ENCODE results near the gene PCSK5.
"Not testable (repeated sequence)": the region's sequence is repeated elsewhere in the genome, so short reads cannot be mapped to it uniquely, and the experiment has no call there.

PCSK5 gene

DNA sequence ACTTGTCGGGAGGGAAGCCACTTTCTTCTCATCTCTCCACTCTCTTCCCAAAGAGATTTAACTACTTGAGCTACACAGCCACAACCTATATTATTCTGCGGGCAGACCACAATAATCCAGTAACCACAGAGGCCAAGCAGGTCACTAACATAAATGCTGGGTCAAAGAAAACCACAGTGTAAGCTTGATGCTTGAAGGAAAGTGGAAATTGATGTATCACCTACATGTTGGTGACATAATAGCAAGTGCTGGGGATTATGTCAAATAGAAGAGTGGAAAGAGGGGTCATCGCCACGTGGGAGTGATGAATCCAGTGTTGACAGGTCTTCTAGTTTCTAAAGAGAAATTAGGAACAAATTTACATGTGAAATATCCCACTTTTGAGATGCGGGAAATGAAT, 462.8 kb downstream of the PCSK5 start:
- Histone ChIP-seq H3K9me3 (ENCODE audit: insufficient read depth, low read depth, low read length) (no peaks in the 10 kb centered on the region), H3K9ac (ENCODE audit: low read depth, low read length) (no peak overlapping the region), H3K27ac (ENCODE audit: low read length) (no peak overlapping the region), H3K4me3 (ENCODE audit: low read length) (no peak overlapping the region), H3K36me3 (ENCODE audit: insufficient read depth, low read depth, low read length) (no peaks in the 10 kb centered on the region), H3K4me1 (ENCODE audit: insufficient read depth, low read length) (no peaks in the 10 kb centered on the region), H3K27me3 (ENCODE audit: insufficient read depth, low read length) (no peaks in the 10 kb centered on the region)

DNA sequence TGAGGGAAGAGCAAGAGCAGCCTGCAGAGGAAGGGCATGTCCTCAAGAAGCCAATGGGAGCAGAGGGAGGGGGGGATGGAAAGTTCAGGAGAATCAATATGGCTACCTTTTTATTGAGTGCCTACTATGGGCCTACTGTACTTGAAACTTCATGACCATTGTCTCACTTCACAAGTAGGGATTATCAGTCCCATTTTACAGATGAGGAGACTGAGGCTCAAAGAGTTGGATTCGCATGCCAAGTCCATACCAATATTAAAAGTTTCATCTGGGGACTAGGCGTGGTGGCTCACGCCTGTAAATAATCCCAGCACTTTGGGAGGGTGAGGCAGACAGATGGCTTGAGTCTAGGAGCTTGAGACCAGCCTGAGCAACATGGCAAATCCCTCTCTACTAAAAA, 463.7 kb downstream of the PCSK5 start:
- Histone ChIP-seq H3K9ac (ENCODE audit: low read depth, low read length) (no peak overlapping the region), H3K27ac (ENCODE audit: low read length) (no peak overlapping the region), H3K9me3 (ENCODE audit: insufficient read depth, low read depth, low read length) (no peaks in the 10 kb centered on the region), H3K27me3 (ENCODE audit: insufficient read depth, low read length) (no peaks in the 10 kb centered on the region), H3K36me3 (ENCODE audit: insufficient read depth, low read depth, low read length) (no peaks in the 10 kb centered on the region), H3K4me3 (ENCODE audit: low read length) (no peak overlapping the region), H3K4me1 (ENCODE audit: insufficient read depth, low read length) (no peaks in the 10 kb centered on the region)

GRCh38 chr9:76355886-76356285, 465.4 kb downstream of the PCSK5 start:
- no peaks in the 10 kb centered on the region for H3K9me3 ChIP-seq (ENCODE audit: insufficient read depth, low read depth, low read length)
- no peak overlapping the region for H3K4me3 ChIP-seq (ENCODE audit: low read length)
- no peak overlapping the region for H3K9ac ChIP-seq (ENCODE audit: low read depth, low read length)
- H3K36me3 ChIP-seq (ENCODE audit: insufficient read depth, low read depth, low read length) = no peaks in the 10 kb centered on the region
- H3K4me1 ChIP-seq (ENCODE audit: insufficient read depth, low read length) = no peaks in the 10 kb centered on the region
- no peaks in the 10 kb centered on the region for H3K27me3 ChIP-seq (ENCODE audit: insufficient read depth, low read length)
- no peak overlapping the region for H3K27ac ChIP-seq (ENCODE audit: low read length)

DNA sequence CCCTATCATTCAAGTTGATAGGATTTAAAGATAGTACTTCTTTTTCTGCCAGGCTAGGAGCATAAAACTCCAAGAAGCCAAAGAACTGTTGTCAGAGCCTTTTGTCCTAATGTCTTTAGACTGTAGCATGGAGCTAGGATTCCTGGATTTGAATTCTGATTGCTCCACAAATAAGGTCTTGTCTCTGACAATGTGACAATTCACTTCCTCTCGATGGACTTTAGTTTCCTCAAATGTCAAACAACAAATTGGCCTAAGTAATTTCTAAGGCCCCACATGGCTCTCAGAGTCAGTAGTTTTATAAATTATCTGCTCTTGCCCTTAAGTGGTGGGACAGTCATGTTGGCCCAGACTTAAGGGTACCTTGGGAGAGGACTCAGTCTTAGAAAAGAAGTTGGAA, 467.1 kb downstream of the PCSK5 start:
- H3K9ac ChIP-seq (ENCODE audit: low read depth, low read length) = no peak overlapping the region
- no peaks in the 10 kb centered on the region for H3K36me3 ChIP-seq (ENCODE audit: insufficient read depth, low read depth, low read length)
- H3K4me3 ChIP-seq (ENCODE audit: low read length) = no peak overlapping the region
- H3K27me3 ChIP-seq (ENCODE audit: insufficient read depth, low read length) = no peaks in the 10 kb centered on the region
- H3K4me1 ChIP-seq (ENCODE audit: insufficient read depth, low read length) = no peaks in the 10 kb centered on the region; the same call in 1 of the 2 replicates
- no peaks in the 10 kb centered on the region for H3K9me3 ChIP-seq (ENCODE audit: insufficient read depth, low read depth, low read length)
- H3K27ac ChIP-seq (ENCODE audit: low read length) = no peak overlapping the region

GRCh38 chr9:76358628-76359280, 468.3 kb downstream of the PCSK5 start:
- Histone ChIP-seq H3K27me3 (ENCODE audit: insufficient read depth, low read length) (no peaks in the 10 kb centered on the region), H3K4me1 (ENCODE audit: insufficient read depth, low read length) (no peaks in the 10 kb centered on the region; the same call in 1 of the 2 replicates), H3K9ac (ENCODE audit: low read depth, low read length) (no peak overlapping the region), H3K36me3 (ENCODE audit: insufficient read depth, low read depth, low read length) (no peaks in the 10 kb centered on the region), H3K4me3 (ENCODE audit: low read length) (no peak overlapping the region), H3K27ac (ENCODE audit: low read length) (no peak overlapping the region), H3K9me3 (ENCODE audit: insufficient read depth, low read depth, low read length) (no peaks in the 10 kb centered on the region)

GRCh38 chr9:76359365-76359764, 468.9 kb downstream of the PCSK5 start:
- Histone ChIP-seq H3K9me3 (ENCODE audit: insufficient read depth, low read depth, low read length) (no peaks in the 10 kb centered on the region), H3K27ac (ENCODE audit: low read length) (no peak overlapping the region), H3K9ac (ENCODE audit: low read depth, low read length) (no peak overlapping the region), H3K4me3 (ENCODE audit: low read length) (no peak overlapping the region), H3K27me3 (ENCODE audit: insufficient read depth, low read length) (no peaks in the 10 kb centered on the region), H3K36me3 (ENCODE audit: insufficient read depth, low read depth, low read length) (no peaks in the 10 kb centered on the region), H3K4me1 (ENCODE audit: insufficient read depth, low read length) (no peaks in the 10 kb centered on the region; the same call in 1 of the 2 replicates)

DNA sequence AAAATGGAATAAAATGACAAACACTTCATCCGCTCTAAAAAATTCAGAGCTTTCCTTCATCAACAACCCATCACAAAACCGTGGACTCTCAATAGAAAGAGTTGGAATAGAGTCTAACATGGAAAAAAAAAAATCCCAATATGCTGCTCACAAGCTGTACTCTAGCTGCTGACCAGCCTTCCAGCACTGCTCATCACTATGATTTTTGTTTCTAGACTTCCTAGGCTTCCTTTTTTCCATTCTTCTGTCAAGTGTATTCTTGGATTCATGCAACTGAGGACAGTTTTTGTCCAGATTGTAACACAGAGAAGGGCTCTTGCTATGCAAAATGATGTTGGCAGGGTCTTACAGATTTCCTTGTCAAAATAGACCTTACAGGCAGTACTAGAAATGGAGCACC, 469.3 kb downstream of the PCSK5 start:
- Histone ChIP-seq H3K4me3 (ENCODE audit: low read length) (no peak overlapping the region), H3K27ac (ENCODE audit: low read length) (no peak overlapping the region), H3K27me3 (ENCODE audit: insufficient read depth, low read length) (no peaks in the 10 kb centered on the region), H3K9me3 (ENCODE audit: insufficient read depth, low read depth, low read length) (no peaks in the 10 kb centered on the region), H3K4me1 (ENCODE audit: insufficient read depth, low read length) (no peaks in the 10 kb centered on the region; the same call in 1 of the 2 replicates), H3K36me3 (ENCODE audit: insufficient read depth, low read depth, low read length) (no peaks in the 10 kb centered on the region), H3K9ac (ENCODE audit: low read depth, low read length) (no peak overlapping the region)

DNA sequence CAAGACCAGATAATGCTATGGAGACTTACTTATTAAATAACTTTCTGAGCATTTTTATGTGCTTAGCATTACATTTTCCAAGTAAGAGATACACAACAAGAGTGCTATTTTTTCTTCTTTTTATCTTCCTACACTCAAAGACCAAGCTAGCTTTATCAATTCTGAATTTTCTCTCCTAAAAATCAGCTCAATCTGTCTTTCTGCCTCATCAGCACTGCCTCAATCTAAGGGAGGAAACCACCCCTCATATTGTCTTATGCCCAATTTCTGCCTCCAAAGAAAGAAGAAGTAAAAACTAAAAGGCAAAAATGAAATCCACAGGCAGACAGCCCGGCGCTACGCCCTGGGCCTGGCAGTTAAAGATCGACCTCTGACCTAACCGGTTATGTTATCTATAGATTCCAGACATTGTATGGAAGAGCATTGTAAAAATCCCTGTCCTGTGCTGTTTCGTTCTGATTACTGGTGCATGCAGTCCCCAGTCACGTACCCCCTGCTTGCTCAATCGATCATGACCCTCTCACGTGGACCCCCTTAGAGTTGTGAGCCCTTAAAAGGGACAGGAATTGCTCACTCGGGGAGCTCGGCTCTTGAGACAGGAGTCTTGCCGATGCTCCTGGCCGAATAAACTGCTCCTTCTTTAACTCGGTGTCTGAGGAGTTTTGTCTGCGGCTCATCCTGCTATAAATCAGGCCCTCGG, 472.0 kb downstream of the PCSK5 start:
- not testable (repeated sequence) for H3K27me3 ChIP-seq (ENCODE audit: insufficient read depth, low read length); H3K4me1 ChIP-seq (ENCODE audit: insufficient read depth, low read length); H3K36me3 ChIP-seq (ENCODE audit: insufficient read depth, low read depth, low read length)

DNA sequence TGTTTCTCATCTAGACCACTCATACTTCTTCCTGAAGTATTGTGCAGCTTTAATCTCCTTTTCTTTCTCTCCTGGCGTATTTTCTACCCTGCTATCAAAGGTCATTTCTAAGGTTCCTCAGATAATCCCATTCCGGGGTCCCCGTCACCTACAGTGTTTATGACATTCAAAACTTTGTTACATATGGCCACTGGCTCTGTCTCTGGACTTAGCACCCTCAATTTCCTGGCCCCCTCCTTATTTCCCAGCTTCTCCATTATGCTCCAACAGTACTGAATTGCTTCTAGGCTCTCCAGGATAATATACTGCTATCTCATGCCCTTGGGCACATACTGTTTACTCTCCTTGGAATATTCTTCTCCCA, 472.5 kb downstream of the PCSK5 start:
- Histone ChIP-seq H3K4me1 (ENCODE audit: insufficient read depth, low read length) (no peaks in the 10 kb centered on the region; the same call in 1 of the 2 replicates), H3K4me3 (ENCODE audit: low read length) (no peak overlapping the region), H3K9ac (ENCODE audit: low read depth, low read length) (no peak overlapping the region), H3K36me3 (ENCODE audit: insufficient read depth, low read depth, low read length) (no peaks in the 10 kb centered on the region), H3K9me3 (ENCODE audit: insufficient read depth, low read depth, low read length) (no peaks in the 10 kb centered on the region), H3K27ac (ENCODE audit: low read length) (no peak overlapping the region), H3K27me3 (ENCODE audit: insufficient read depth, low read length) (no peaks in the 10 kb centered on the region)

More for the DNA sequence above, 472.0 kb downstream of the PCSK5 start:
- H3K9me3 ChIP-seq (ENCODE audit: insufficient read depth, low read depth, low read length); H3K9ac ChIP-seq (ENCODE audit: low read depth, low read length); H3K27ac ChIP-seq (ENCODE audit: low read length); H3K4me3 ChIP-seq (ENCODE audit: low read length): not testable (repeated sequence)

- Histone ChIP-seq H3K9me3 (ENCODE audit: insufficient read depth, low read depth, low read length) (no peaks in the 10 kb centered on the region), H3K9ac (ENCODE audit: low read depth, low read length) (no peak overlapping the region), H3K27me3 (ENCODE audit: insufficient read depth, low read length) (no peaks in the 10 kb centered on the region), H3K27ac (ENCODE audit: low read length) (no peak overlapping the region), H3K4me3 (ENCODE audit: low read length) (no peak overlapping the region), H3K36me3 (ENCODE audit: insufficient read depth, low read depth, low read length) (no peaks in the 10 kb centered on the region), H3K4me1 (ENCODE audit: insufficient read depth, low read length) (no peaks in the 10 kb centered on the region; the same call in 1 of the 2 replicates)
Observed at GRCh38 chr9:76365028-76365427, 474.6 kb downstream of the PCSK5 start.

GRCh38 chr9:76366275-76366674, 475.8 kb downstream of the PCSK5 start:
- no peaks in the 10 kb centered on the region for H3K9me3 ChIP-seq (ENCODE audit: insufficient read depth, low read depth, low read length)
- H3K4me3 ChIP-seq (ENCODE audit: low read length) = no peak overlapping the region
- H3K27ac ChIP-seq (ENCODE audit: low read length) = no peak overlapping the region
- H3K4me1 ChIP-seq (ENCODE audit: insufficient read depth, low read length) = no peaks in the 10 kb centered on the region; the same call in 1 of the 2 replicates
- H3K9ac ChIP-seq (ENCODE audit: low read depth, low read length) = no peak overlapping the region
- H3K36me3 ChIP-seq (ENCODE audit: insufficient read depth, low read depth, low read length) = no peaks in the 10 kb centered on the region
- no peaks in the 10 kb centered on the region for H3K27me3 ChIP-seq (ENCODE audit: insufficient read depth, low read length)

DNA sequence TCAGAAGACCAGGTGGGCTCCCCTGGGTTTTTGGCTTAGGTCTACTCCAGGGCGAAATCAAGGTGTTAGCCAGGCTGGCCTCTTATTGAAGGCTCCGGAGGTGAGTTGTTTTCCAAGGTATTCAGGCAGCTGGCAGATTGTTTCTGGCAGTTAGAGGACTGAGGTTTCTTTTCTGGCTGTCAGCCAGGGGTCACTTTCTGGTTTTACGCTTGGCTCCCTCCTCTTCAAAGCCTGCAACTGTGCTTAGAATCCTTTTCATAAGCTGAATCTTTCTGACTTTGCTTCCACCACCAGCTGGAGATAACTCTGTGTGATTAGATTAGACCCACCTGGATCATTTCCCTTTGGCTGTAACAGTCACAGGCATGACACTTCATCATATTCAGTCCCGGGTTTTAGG, 479.1 kb downstream of the PCSK5 start:
- Histone ChIP-seq H3K9me3 (ENCODE audit: insufficient read depth, low read depth, low read length) (no peaks in the 10 kb centered on the region), H3K9ac (ENCODE audit: low read depth, low read length) (no peak overlapping the region), H3K4me3 (ENCODE audit: low read length) (no peak overlapping the region), H3K27me3 (ENCODE audit: insufficient read depth, low read length) (no peaks in the 10 kb centered on the region), H3K4me1 (ENCODE audit: insufficient read depth, low read length) (peaks cover 6% of the 10 kb centered on the region; the same call in 1 of the 2 replicates), H3K27ac (ENCODE audit: low read length) (no peak overlapping the region), H3K36me3 (ENCODE audit: insufficient read depth, low read depth, low read length) (no peaks in the 10 kb centered on the region)
